ENCODE results near the gene TIPRL. TPM values are rescaled to one million over a fixed set of nuclear protein-coding genes. Genes with fewer than 3 reads are reported as not detected.
A peak's percentile ranks its signal among the peaks of the same experiment; 100 is the strongest.

Gene TIPRL
- total RNA-seq (10 to 100 TPM; 25.0 to 37.5 (median 31.3) TPM), polyA plus RNA-seq (10 to 100 TPM in 1 of 2 donors, 1 to 10 TPM in 1; 9.6 to 21.6 TPM)
- long read RNA-seq, donor 1, transcript TIPRL-202 (7 exons, 3,032 nt), result major isoform, 17 of 19 reads
- long read RNA-seq, donor 1, partial matches to known transcripts, result 1 of 19 reads
- long read RNA-seq, donor 1, other reads (novel, unspliced or antisense), result 1 of 19 reads
- long read RNA-seq, donor 2, transcript TIPRL-202 (7 exons, 3,032 nt), result major isoform, 27 of 32 reads
- long read RNA-seq, donor 2, partial matches to known transcripts, result 3 of 32 reads
- long read RNA-seq, donor 2, other reads (novel, unspliced or antisense), result 2 of 32 reads
- long read RNA-seq, donor 3, transcript TIPRL-202 (7 exons, 3,032 nt), result major isoform, 27 of 42 reads
- long read RNA-seq, donor 3, partial matches to known transcripts, result 3 of 42 reads
- long read RNA-seq, donor 3, other reads (novel, unspliced or antisense), result 12 of 42 reads

DNA sequence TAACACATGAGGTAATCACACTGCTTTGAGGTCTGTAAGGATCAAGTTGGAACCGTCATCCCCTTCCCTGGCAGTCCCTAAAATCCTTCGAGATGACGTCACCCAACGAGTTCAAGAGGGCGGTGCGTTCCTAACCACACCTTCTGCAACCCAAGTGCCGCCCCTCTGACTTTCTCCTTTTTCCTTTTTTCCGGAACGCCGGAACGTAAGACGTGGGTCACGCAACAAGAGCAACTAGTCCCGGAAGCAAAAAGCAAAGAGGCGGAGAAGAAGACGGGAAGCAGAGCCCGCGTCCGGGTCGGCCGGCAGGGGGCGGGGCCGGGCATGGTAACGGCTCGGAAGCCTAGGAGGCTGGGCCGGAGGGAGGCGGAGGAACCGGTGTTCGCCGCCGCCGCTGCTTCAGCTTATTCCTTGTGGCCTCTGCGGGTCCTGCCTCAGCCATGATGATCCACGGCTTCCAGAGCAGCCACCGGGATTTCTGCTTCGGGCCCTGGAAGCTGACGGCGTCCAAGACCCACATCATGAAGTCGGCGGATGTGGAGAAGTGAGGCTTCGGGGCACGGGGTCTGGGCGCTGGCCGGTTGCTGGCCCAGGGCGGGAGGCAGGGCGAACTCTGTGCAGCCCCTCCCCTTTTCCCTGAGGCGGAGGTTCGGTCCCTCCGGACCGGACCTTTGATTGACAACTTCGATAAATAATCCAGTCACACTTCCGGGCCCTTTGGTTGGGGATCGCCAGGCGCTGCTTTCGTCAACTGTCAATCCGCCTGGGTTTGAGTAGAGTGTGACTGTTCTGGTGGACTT is at the start of gene TIPRL:
Gene TIPRL (plus strand): TSS at position 325 of the 800 bp plus-strand sequence. CDS start 116 bp downstream, at position 441.
- peaks cover 0 to 2% (median 0%) of the 10 kb centered on the region in 9 donors for H3K36me3 ChIP-seq
- no peaks in the 10 kb centered on the region for H3K9me3 ChIP-seq
- peak; percentile 94 to 99 (median 98) for ATAC-seq
- intact Hi-C loops (cut with DNase I), result loop anchor here in 1 of 10 donors (2.0 kb wide), 1 partner anchor 46 kb away; no protein-coding TSS in a partner anchor
- peaks cover 0 to 4% (median 0%) of the 10 kb centered on the region in 7 donors for H3K27me3 ChIP-seq
- H3K4me1 ChIP-seq, result peaks cover 0 to 16% (median 14%) of the 10 kb centered on the region in 9 donors
- H3K4me3 ChIP-seq, result peak within 1 kb of the TSS; percentile 70 to 98 (median 74)
- TF ChIP-seq, protein P1, sequence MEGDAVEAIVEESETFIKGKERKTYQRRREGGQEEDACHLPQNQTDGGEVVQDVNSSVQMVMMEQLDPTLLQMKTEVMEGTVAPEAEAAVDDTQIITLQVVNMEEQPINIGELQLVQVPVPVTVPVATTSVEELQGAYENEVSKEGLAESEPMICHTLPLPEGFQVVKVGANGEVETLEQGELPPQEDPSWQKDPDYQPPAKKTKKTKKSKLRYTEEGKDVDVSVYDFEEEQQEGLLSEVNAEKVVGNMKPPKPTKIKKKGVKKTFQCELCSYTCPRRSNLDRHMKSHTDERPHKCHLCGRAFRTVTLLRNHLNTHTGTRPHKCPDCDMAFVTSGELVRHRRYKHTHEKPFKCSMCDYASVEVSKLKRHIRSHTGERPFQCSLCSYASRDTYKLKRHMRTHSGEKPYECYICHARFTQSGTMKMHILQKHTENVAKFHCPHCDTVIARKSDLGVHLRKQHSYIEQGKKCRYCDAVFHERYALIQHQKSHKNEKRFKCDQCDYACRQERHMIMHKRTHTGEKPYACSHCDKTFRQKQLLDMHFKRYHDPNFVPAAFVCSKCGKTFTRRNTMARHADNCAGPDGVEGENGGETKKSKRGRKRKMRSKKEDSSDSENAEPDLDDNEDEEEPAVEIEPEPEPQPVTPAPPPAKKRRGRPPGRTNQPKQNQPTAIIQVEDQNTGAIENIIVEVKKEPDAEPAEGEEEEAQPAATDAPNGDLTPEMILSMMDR (IDR thresholded peaks at IDR 0.05), result peak; percentile 39 to 89 (median 73)
- 0% methylated on average over 55 to 56 of the region's 56 CpGs for WGBS, 2 donors
- DNase-seq, result peak; percentile 95 to 96
- peak within 1 kb of the TSS; percentile 67 to 98 (median 94) for H3K27ac ChIP-seq

DNA sequence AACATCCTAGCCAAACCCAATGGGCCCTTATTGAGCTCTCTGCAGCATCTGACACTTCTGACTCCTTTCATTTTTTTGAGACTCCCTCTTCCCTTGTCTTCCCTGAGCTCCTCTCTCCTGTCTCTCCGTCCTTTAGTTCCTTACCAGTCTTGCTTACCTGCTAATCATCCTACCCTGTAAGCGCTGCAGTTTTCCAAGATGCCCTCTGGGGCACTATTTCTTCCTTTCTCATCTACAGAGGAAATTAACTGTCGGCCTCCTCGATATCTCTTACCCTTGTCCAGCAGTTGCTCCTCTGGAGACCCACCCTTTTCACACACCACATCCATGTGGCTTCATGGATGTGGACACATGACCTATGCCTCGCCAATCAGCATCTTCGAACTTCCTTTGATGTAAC is 48.8 kb upstream of the TIPRL start:
- Histone ChIP-seq H3K27me3 (peaks cover 0 to 12% (median 0%) of the 10 kb centered on the region in 7 donors), H3K4me1 (peaks cover 0 to 8% (median 2%) of the 10 kb centered on the region in 9 donors), H3K27ac (no peak overlapping the region), H3K36me3 (no peaks in the 10 kb centered on the region), H3K4me3 (no peak overlapping the region), H3K9me3 (peaks cover 0 to 3% (median 0%) of the 10 kb centered on the region in 11 donors)
- 85 to 90% methylated on average over 6 of the region's 6 CpGs for WGBS, 2 donors
- no peak for DNase-seq
- intact Hi-C loops (cut with DNase I), result loop anchor here in 1 of 10 donors (10.0 kb wide), 1 partner anchor 295 kb away; no protein-coding TSS in a partner anchor
- TF ChIP-seq, protein P1 (IDR thresholded peaks at IDR 0.05), result no peak
- ATAC-seq, result no peak

DNA sequence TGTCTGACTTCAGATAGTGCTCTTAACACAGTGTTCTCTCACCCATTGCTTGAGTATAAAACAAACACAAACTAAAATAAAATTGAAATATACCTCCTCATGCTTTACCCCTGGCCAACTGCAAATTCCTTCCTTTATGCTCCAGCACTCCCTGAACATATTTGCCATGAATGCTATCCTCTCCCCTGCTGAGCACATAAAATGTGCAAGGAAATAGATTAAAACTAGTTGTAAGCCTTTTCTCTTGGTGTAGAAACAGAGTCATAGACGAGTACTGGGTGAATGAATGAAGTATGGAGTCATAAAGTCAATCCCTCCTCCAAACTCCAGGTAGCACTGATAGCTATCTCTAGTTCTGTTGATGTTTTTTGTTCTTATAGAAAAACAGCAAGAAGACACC is 44.6 kb upstream of the TIPRL start:
- intact Hi-C loops (cut with DNase I), result no loop called here
- no peak overlapping the region for H3K4me3 ChIP-seq
- peaks cover 0 to 33% (median 0%) of the 10 kb centered on the region in 7 donors for H3K27me3 ChIP-seq
- H3K27ac ChIP-seq, result no peak overlapping the region
- 67 to 72% methylated on average over 1 of the region's 1 CpG for WGBS, 2 donors
- no peaks in the 10 kb centered on the region for H3K36me3 ChIP-seq
- ATAC-seq (no peak), DNase-seq (no peak)
- TF ChIP-seq, protein P1 (IDR thresholded peaks at IDR 0.05), result no peak
- H3K4me1 ChIP-seq, result peaks cover 0 to 26% (median 16%) of the 10 kb centered on the region in 9 donors
- no peaks in the 10 kb centered on the region for H3K9me3 ChIP-seq

DNA sequence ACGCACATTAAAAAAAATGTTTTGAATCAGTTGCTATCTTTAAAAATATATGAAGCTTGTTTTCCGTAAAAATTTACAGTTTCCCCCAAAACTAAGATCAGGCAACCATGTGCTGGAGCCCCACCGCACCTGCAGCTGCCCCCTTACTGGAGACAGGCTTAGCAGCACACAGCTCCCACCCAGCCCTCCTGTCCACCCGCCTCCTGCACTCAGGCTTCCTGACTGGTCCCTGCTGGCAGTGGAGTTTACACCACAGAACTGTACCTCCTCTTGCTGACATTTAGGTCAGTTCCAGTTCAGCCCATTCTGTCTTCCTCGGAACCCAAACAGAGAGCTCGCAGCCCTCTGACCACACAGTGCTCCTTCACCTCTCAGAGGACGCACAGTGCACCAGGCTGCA is 44.1 kb upstream of the TIPRL start:
- H3K36me3 ChIP-seq, result no peaks in the 10 kb centered on the region
- intact Hi-C loops (cut with DNase I), result no loop called here
- H3K9me3 ChIP-seq, result no peaks in the 10 kb centered on the region
- DNase-seq, result no peak
- H3K27ac ChIP-seq, result no peak overlapping the region
- ATAC-seq, result no peak
- H3K4me1 ChIP-seq, result peaks cover 0 to 26% (median 16%) of the 10 kb centered on the region in 9 donors
- H3K27me3 ChIP-seq, result peaks cover 0 to 33% (median 0%) of the 10 kb centered on the region in 7 donors
- TF ChIP-seq, protein P1 (IDR thresholded peaks at IDR 0.05), result no peak
- WGBS, 2 donors, result 83 to 86% methylated on average over 7 of the region's 7 CpGs
- H3K4me3 ChIP-seq, result no peak overlapping the region
